WTC11 (cell line): ENCODE data around the gene ANKRD11.

Experiments used
- CTCF ChIP-seq: fragments of 200-600 bp; IDR thresholded peaks from 2 replicates; pipeline ENCODE4 v1.8.0; 2022; ENCODE audit warnings: antibody characterized with exemption
- HMGXB4 ChIP-seq: sonication (generic); formaldehyde crosslinking; IDR thresholded peaks from 2 replicates; pipeline ENCODE4 v1.8.1; 2023; ENCODE audit warnings: mild to moderate bottlenecking, moderate library complexity, missing genetic modification reagents
- JUN ChIP-seq: sonication (generic); formaldehyde crosslinking; IDR thresholded peaks from 2 replicates; pipeline ENCODE4 v1.8.0; 2023; ENCODE audit warnings: mild to moderate bottlenecking, missing genetic modification reagents
- MAX ChIP-seq: sonication (generic); formaldehyde crosslinking; IDR thresholded peaks from 2 replicates; pipeline ENCODE4 v1.8.0; 2022; ENCODE audit warnings: mild to moderate bottlenecking, missing genetic modification reagents
- NFYB ChIP-seq: sonication (generic); formaldehyde crosslinking; conservative IDR thresholded peaks from 2 replicates; pipeline ENCODE4 v1.8.0; 2022; ENCODE audit warnings: low read depth, missing genetic modification reagents
- NR2C2 ChIP-seq: sonication (generic); formaldehyde crosslinking; IDR thresholded peaks from 2 replicates; pipeline ENCODE4 v1.8.0; 2022; ENCODE audit warnings: mild to moderate bottlenecking, missing genetic modification reagents
- RELA ChIP-seq: sonication (generic); formaldehyde crosslinking; IDR thresholded peaks from 2 replicates; pipeline ENCODE4 v1.8.1; 2022; ENCODE audit warnings: missing genetic modification reagents, mild to moderate bottlenecking, borderline replicate concordance
- USF1 ChIP-seq: sonication (generic); formaldehyde crosslinking; IDR thresholded peaks from 2 replicates; pipeline ENCODE4 v1.8.0; 2022; ENCODE audit warnings: mild to moderate bottlenecking, missing genetic modification reagents
- ZNF121 ChIP-seq: sonication (generic); formaldehyde crosslinking; IDR thresholded peaks from 2 replicates; pipeline ENCODE4 v1.8.0; 2023; ENCODE audit warnings: missing genetic modification reagents
- ZNF138 ChIP-seq: sonication (generic); formaldehyde crosslinking; conservative IDR thresholded peaks from 2 replicates; pipeline ENCODE4 v1.8.1; 2022; ENCODE audit warnings: mild to moderate bottlenecking, moderate library complexity, missing genetic modification reagents
- TF ChIP-seq, protein P1 (sequence below): sonication (generic); formaldehyde crosslinking; IDR thresholded peaks from 2 replicates; pipeline ENCODE4 v1.8.0; 2022; ENCODE audit warnings: mild to moderate bottlenecking, missing genetic modification reagents
- TF ChIP-seq, protein P2 (sequence below): sonication (generic); formaldehyde crosslinking; IDR thresholded peaks from 2 replicates; pipeline ENCODE4 v1.8.1; 2023; ENCODE audit warnings: mild to moderate bottlenecking, missing genetic modification reagents, moderate library complexity

- TF ChIP-seq CTCF (no peak), MAX (no peak; the same call in 1 of the 2 replicates), ZNF138 (CRISPR knock-in tag) (0 out of 2 replicates have a peak, but pooled peaks have one; percentile 46), NR2C2 (CRISPR knock-in tag) (no peak), HMGXB4 (no peak), NFYB (no peak), USF1 (CRISPR knock-in tag) (no peak), ZNF121 (CRISPR knock-in tag) (no peak), JUN (CRISPR knock-in tag) (no peak), RELA (no peak)
- TF ChIP-seq, protein P1, sequence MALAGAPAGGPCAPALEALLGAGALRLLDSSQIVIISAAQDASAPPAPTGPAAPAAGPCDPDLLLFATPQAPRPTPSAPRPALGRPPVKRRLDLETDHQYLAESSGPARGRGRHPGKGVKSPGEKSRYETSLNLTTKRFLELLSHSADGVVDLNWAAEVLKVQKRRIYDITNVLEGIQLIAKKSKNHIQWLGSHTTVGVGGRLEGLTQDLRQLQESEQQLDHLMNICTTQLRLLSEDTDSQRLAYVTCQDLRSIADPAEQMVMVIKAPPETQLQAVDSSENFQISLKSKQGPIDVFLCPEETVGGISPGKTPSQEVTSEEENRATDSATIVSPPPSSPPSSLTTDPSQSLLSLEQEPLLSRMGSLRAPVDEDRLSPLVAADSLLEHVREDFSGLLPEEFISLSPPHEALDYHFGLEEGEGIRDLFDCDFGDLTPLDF, result no peak
- TF ChIP-seq, protein P2, sequence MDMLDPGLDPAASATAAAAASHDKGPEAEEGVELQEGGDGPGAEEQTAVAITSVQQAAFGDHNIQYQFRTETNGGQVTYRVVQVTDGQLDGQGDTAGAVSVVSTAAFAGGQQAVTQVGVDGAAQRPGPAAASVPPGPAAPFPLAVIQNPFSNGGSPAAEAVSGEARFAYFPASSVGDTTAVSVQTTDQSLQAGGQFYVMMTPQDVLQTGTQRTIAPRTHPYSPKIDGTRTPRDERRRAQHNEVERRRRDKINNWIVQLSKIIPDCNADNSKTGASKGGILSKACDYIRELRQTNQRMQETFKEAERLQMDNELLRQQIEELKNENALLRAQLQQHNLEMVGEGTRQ, result no peak
Measured at GRCh38 chr16:89402962-89403361, 87.4 kb downstream of the ANKRD11 start.
